Stimulated activated CD8-positive, alpha-beta memory T cell treated with anti-CD3 and anti-CD28 coated beads, Interleukin-2, amount 100 ng/mL, for 48 hours (primary cell): ENCODE results near the gene YRDC.
A peak's percentile ranks its signal among the peaks of the same experiment; 100 is the strongest.

ENCODE experiments used
- DNase-seq, 2 donors: peaks; one replicate each; pipeline ENCODE4 v3.0.0-alpha.2; 2020; ENCODE audit warnings: low read depth in 2 of 2

Gene YRDC

GRCh38 chr1:37822906-37823815 lies 15.2 kb upstream of the YRDC start:
- no peak for DNase-seq

GRCh38 chr1:37821481-37821880 lies 13.5 kb upstream of the YRDC start:
- DNase-seq, result no peak

- DNase-seq, result no peak
These were observed 9.5 kb upstream of the YRDC start for GRCh38 chr1:37817481-37817880.

- DNase-seq, result no peak
These were observed 6.2 kb upstream of the YRDC start for GRCh38 chr1:37814252-37814651.

GRCh38 chr1:37813529-37814145 lies 5.6 kb upstream of the YRDC start:
- no peak for DNase-seq

- DNase-seq, result peak in 1 of 2 donors; percentile 48
These were observed 3.1 kb upstream of the YRDC start for GRCh38 chr1:37811027-37811655.

- DNase-seq, result no peak
These were observed 1.9 kb upstream of the YRDC start for GRCh38 chr1:37809942-37810341.

GRCh38 chr1:37808369-37809319 lies 636 bp upstream of the YRDC start:
- DNase-seq, result peak; percentile 26 to 30

GRCh38 chr1:37807220-37807554 lies 821 bp downstream of the YRDC start:
- DNase-seq, result no peak

- no peak for DNase-seq
These were observed 5.6 kb downstream of the YRDC start for GRCh38 chr1:37802439-37802838.

GRCh38 chr1:37797750-37798345 lies 10.2 kb downstream of the YRDC start:
- DNase-seq, result no peak

GRCh38 chr1:37795340-37796125 lies 12.5 kb downstream of the YRDC start:
- peak; percentile 25 to 41 for DNase-seq

GRCh38 chr1:37794372-37795339 lies 13.4 kb downstream of the YRDC start:
- DNase-seq, result no peak

GRCh38 chr1:37793773-37794371 lies 14.1 kb downstream of the YRDC start, which contains the start of gene MANEAL:
TSS of gene MANEAL (plus strand) at chr1:37793847. CDS start at chr1:37794183, 336 bp downstream.
- peak in 1 of 2 donors; percentile 36 for DNase-seq

GRCh38 chr1:37792943-37793686 lies 14.9 kb downstream of the YRDC start:
- no peak for DNase-seq

- no peak for DNase-seq
These were observed 25.5 kb downstream of the YRDC start for GRCh38 chr1:37782491-37782890.

- no peak for DNase-seq
These were observed 29.4 kb downstream of the YRDC start for GRCh38 chr1:37778654-37779053.

- DNase-seq, result no peak
These were observed 31.0 kb downstream of the YRDC start for GRCh38 chr1:37776946-37777516.
